ENCODE data around the gene PPFIBP2. TPM values are rescaled to one million over a fixed set of nuclear protein-coding genes. Genes with fewer than 3 reads are reported as not detected.

PPFIBP2 gene
- total RNA-seq, 1 donor from 2014 or later, result 112 TPM

- intact Hi-C loops (cut with micrococcal nuclease), result no loop called here
- H3K9me3 Mint-ChIP-seq, result no peaks in the 10 kb centered on the region
- no peak overlapping the region for H3K4me3 Mint-ChIP-seq
- POLR2A ChIA-PET, result interaction anchor here (0.6 to 0.7 kb wide), 2 partner anchors 11 to 36 kb away, joined by 3 to 6 read pairs; no protein-coding TSS in a partner anchor
- H3K27ac Mint-ChIP-seq, result no peak overlapping the region
- ATAC-seq (ENCODE audit: low read depth) (no peak), DNase-seq (no peak)
- no peak for TF ChIP-seq CTCF (IDR thresholded peaks at IDR 0.05)
- no peaks in the 10 kb centered on the region for H3K27me3 Mint-ChIP-seq
- peaks cover 17% of the 10 kb centered on the region for H3K36me3 Mint-ChIP-seq (ENCODE audit: low read depth)
- CTCF ChIA-PET, result no interaction called here
- peaks cover 17% of the 10 kb centered on the region for H3K4me1 Mint-ChIP-seq
These were observed 30.2 kb downstream of the PPFIBP2 start for GRCh38 chr11:7544021-7544420.

- Mint-ChIP-seq H3K4me1 (peaks cover 13% of the 10 kb centered on the region), H3K27me3 (no peaks in the 10 kb centered on the region), H3K9me3 (no peaks in the 10 kb centered on the region), H3K27ac (no peak overlapping the region), H3K36me3 (ENCODE audit: low read depth) (peaks cover 26% of the 10 kb centered on the region), H3K4me3 (no peak overlapping the region)
- CTCF ChIA-PET, result interaction anchor here (1.4 kb wide), 1 partner anchor 193 kb away, joined by 3 read pairs; no protein-coding TSS in a partner anchor
- ATAC-seq (ENCODE audit: low read depth) (no peak), DNase-seq (no peak)
- POLR2A ChIA-PET, result interaction anchor here (1.5 kb wide), 1 partner anchor 25 kb away, joined by 6 read pairs; no protein-coding TSS in a partner anchor
- intact Hi-C loops (cut with micrococcal nuclease), result no loop called here
- TF ChIP-seq CTCF (IDR thresholded peaks at IDR 0.05), result no peak
These were observed 31.8 kb downstream of the PPFIBP2 start for GRCh38 chr11:7545611-7546010.

- Mint-ChIP-seq H3K4me1 (peaks cover 13% of the 10 kb centered on the region), H3K27ac (no peak overlapping the region), H3K27me3 (no peaks in the 10 kb centered on the region), H3K36me3 (ENCODE audit: low read depth) (peaks cover 32% of the 10 kb centered on the region), H3K4me3 (no peak overlapping the region), H3K9me3 (no peaks in the 10 kb centered on the region)
- TF ChIP-seq CTCF (IDR thresholded peaks at IDR 0.05), result no peak
- CTCF ChIA-PET, result interaction anchor here (1.4 kb wide), 1 partner anchor 193 kb away, joined by 3 read pairs; no protein-coding TSS in a partner anchor
- intact Hi-C loops (cut with micrococcal nuclease), result no loop called here
- POLR2A ChIA-PET, result interaction anchor here (1.5 to 1.8 kb wide), 2 partner anchors 25 to 33 kb away, joined by 6 read pairs; partner anchors contain the start of gene PPFIBP2
- ATAC-seq (ENCODE audit: low read depth), result no peak
- no peak for DNase-seq
These were observed 32.6 kb downstream of the PPFIBP2 start for GRCh38 chr11:7546324-7546791.

GRCh38 chr11:7547687-7548086 lies 33.9 kb downstream of the PPFIBP2 start:
- DNase-seq (no peak), ATAC-seq (ENCODE audit: low read depth) (no peak)
- Mint-ChIP-seq H3K36me3 (ENCODE audit: low read depth) (peaks cover 46% of the 10 kb centered on the region), H3K4me3 (no peak overlapping the region), H3K4me1 (peaks cover 10% of the 10 kb centered on the region), H3K27me3 (no peaks in the 10 kb centered on the region), H3K27ac (no peak overlapping the region), H3K9me3 (no peaks in the 10 kb centered on the region)
- ChIA-PET POLR2A (interaction anchor here (0.6 to 1.8 kb wide), 2 partner anchors 34 to 1455 kb away, joined by 6 to 8 read pairs; partner anchors contain the start of gene PPFIBP2), CTCF (interaction anchor here (1.2 to 1.6 kb wide), 3 partner anchors 22 to 195 kb away, joined by 5 to 7 read pairs (median 5); no protein-coding TSS in a partner anchor)
- intact Hi-C loops (cut with micrococcal nuclease), result loop anchor here (2.0 kb wide), 1 partner anchor 27 kb away; no protein-coding TSS in a partner anchor
- no peak for TF ChIP-seq CTCF (IDR thresholded peaks at IDR 0.05)

- peaks cover 50% of the 10 kb centered on the region for H3K36me3 Mint-ChIP-seq (ENCODE audit: low read depth)
- no peaks in the 10 kb centered on the region for H3K9me3 Mint-ChIP-seq
- CTCF ChIA-PET, result interaction anchor here (1.4 to 1.8 kb wide), 3 partner anchors 23 to 196 kb away, joined by 5 to 13 read pairs (median 7); partner anchors contain the start of gene PPFIBP2
- DNase-seq (no peak), ATAC-seq (ENCODE audit: low read depth) (peak; percentile 89)
- no peak for TF ChIP-seq CTCF (IDR thresholded peaks at IDR 0.05)
- no peaks in the 10 kb centered on the region for H3K27me3 Mint-ChIP-seq
- H3K4me1 Mint-ChIP-seq, result peaks cover 10% of the 10 kb centered on the region
- intact Hi-C loops (cut with micrococcal nuclease), result loop anchor here (1.0 to 2.0 kb wide), 3 partner anchors 28 to 195 kb away; partner anchors contain the start of gene PPFIBP2
- H3K4me3 Mint-ChIP-seq, result no peak overlapping the region
- H3K27ac Mint-ChIP-seq, result no peak overlapping the region
- POLR2A ChIA-PET, result interaction anchor here (0.7 kb wide), 1 partner anchor 53 kb away, joined by 3 read pairs; no protein-coding TSS in a partner anchor
These were observed 35.0 kb downstream of the PPFIBP2 start for GRCh38 chr11:7548659-7549274.

All from activated B cell treated with CpG ODN at 0.5 μM for 24 hours (primary cell).